NOMO-1 treated with dmso at 0.1 percent for 144 hours (cell line): ENCODE measurements around the gene PRPF8.
A peak's percentile ranks its signal among the peaks of the same experiment; 100 is the strongest.

ENCODE experiments used
- DNase-seq: peaks from one replicate; lab custom pipeline; 2025; ENCODE audit not compliant: unreplicated experiment; lab: John Stamatoyannopoulos, UW

PRPF8 gene

DNA sequence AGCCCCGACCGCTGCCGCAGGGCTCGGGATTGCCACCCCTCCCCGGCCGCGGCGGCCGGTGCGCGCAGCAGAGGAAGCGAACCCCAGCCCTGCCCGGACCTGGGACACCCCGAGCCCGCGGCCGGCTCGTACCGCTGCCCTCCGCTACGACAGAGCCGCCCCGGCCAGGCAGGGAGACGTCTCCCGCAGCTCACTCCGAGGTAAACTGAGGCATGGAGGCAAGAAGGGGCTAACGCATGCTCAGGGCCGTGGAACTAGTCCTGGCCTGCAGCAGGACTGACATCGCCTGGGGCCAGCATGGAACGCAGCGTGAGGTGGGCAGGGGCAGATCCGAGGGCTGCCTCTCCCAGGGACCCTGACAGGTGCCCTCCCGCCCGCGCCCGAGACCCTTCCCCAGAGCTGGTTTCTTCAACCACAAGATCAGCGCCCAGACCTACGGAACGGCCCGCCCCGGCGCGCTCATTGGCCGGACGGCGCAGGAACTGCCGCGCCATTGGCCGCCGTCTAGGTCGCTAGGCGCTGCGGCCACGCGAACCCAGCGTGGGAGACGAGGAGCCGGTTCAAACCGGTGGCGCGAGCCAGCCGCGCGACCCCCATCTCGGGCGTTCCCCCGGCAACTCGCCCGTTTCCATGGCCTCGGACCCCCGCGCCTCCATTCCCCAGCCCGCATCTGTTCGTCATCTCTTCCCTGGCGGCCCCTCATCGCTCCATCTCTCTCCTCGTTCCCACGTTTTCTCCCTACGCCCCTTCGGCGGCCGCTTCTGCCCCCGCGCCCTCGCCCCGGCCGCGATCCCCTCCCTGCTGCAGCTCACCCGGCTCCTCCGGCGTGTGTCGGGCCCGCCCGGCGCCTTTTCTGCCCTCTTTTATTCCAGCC lies 56.4 kb downstream of the PRPF8 start, which contains the start of gene SLC43A2:
Gene SLC43A2, minus strand, starts transcription at position 853 of the 874 bp plus-strand sequence. CDS start 960 bp downstream, outside the sequence.
- peak; percentile 55 for DNase-seq

DNA sequence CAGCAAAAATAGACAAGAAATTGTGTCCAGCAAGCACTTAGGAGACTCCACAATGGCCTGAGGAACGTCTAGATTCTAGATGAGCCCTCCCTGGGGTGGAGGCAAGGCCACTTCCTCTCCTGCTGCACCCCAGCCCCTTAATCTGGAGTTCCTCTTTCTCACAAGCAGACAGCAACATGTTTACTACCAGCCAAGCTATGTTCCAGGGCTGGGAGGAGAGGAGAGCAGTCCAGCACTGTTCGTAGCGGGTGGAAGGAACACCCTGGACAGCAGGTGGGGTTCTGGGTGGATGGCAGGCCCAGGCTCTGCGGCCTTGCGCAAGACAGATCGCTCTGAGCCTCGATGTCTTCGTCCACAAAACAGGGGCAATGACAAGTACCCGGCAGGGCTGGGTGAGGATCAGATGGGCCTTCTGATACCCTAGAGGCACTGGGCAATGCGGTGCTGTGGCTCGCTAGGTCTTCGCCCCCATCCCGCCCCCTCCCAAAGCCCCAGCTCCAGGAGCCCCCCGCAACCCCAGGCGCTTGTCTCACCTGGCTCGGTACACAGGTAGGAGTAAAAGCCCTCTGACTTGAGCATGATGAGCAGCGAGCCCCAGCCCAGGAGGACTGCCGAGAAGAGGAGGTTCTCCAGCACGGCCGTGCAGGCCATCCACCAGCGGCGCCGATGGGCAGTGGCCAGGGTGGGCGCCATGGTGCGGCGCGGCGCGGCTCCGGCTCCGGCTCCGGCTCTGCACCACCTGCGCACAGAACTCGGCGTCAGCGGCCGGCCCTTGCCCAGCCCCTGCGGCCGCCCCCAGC lies 57.3 kb downstream of the PRPF8 start:
- peak; percentile 83 for DNase-seq

DNA sequence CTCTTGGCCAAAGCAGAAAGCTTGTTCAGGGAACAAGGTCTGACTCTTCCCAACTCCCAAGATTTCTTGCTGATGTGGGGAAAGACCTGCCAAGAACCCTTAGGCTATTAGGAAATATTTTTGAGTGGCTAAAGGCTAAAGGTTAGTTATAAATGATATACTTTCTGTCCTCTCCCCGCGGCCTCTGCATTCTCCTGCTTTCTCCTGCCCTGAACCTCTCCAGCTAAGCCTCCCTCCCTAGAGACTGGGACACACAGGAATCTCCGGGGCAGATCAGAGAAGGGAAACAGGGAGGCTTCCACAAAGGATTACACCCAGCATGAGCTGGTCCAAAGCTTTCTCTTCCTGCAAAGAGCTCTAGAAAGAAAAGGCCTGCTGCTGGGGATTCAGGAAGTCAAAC lies 58.3 kb downstream of the PRPF8 start:
- DNase-seq = no peak

DNA sequence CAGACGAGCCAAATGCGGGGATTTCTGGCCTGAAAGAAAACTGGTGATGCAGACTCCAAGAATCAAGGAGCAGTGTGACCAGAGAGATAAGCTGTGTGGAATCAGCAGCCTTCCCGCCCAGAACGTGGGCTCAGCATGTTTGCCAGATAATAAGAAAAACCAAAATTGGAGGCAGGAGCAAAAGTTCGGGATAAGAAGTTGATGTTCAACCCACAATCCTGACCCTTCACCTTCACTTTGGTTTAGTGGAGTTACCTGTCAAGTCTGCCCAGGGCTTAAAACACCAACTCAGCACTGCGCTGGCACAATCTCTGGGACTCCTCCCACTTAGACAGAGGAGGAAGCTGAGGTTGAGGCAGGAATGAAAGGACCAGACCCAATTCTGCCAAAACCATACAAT lies 59.1 kb downstream of the PRPF8 start:
- no peak for DNase-seq

DNA sequence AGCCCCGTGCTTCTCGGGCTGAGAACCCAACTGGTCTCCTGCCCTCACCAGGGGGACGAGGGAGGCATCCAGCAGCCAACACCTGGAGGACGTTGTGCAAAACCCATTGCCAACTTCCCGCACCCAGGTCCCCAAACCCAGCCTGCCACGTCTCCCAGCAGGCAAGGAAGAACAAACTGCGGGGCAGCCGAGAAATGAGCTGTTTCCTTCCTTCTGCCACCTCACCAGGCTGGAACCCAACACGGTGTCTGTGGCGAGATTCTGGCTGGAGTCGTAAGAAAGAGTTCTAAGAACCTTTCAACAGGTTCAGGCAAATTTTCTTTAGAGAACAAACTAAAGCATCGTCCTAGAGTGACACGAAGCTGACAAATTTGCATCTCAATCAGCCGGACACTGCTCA lies 59.6 kb downstream of the PRPF8 start:
- no peak for DNase-seq

DNA sequence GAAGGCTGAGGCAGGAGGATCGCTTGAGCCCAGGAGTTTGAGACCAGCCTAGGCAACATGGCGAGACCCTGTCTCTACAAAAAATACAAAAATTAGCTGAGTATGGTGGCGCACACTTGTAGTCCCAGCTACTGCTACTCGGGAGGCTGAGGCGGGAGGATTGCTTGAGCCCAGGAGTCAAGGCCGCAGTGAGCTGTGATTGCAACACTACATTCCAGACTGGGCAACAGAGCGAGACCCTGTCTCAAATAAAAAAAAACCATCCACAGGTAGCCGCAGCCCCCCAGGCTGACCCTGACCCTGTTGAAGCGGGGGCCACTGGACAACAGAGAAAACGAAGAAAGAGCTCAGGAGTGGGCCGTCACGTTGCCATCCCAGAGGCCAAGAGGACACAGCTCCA lies 60.0 kb downstream of the PRPF8 start:
- DNase-seq = no peak

DNA sequence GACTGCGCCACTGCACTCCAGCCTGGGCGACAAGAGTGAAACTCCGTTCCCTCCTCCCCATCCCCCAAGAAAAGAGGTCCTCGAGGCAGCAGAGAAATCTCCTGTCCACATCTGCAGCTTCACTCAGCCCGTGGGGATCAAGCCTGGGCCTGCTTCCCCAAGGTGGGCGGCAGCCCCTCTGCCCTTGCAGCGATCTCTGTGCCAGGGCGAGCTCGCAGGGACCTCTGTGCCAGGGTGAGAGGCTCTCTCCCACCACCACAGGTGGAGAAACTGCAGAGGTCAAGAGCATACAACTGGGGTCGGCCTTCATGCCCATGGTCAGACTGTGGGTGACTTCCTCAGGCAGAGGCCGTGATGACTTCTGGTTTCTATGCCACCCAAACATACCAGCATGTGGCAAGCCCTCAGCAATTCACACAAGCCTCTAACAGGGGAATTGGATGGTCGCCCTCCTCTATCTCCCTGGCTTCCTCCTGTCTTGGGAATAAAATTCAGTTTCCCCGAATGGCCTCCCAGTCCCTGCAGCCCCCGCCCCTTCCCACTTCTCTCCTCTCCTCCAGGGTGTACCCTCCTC lies 61.5 kb downstream of the PRPF8 start:
- no peak for DNase-seq

DNA sequence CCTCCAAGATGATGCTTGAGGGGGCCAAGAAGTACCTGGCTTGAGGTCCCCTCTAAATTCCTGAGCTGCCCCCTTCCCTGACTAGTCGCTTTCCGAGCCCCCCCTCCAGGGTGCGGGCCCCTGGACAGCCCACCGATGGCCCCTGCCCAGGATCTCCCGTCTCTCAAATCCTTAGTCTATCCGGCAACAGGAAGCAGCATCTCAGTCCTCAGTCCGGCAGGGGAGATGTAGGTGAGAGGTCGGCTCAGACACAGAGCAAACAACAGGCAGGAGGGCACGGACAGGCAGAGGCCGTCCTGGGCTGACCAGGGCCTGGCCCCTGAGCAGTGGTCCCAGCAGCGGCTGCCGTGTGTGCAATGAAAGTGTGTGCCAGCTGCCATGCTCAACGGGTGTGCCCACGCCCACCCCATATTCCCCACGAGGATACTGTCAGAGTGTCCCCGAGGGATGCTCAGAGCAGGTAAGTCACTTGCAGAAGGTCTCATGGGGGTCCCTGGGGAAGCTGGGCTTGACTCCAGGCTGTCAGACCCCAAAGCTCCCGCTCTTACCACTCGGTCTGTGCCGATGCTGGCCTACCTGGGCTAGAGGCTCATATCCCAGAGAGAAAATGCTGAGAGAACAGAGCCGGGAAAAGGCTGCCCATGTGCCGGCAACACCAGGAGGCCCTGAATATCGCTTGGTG lies 63.3 kb downstream of the PRPF8 start:
- DNase-seq = no peak

DNA sequence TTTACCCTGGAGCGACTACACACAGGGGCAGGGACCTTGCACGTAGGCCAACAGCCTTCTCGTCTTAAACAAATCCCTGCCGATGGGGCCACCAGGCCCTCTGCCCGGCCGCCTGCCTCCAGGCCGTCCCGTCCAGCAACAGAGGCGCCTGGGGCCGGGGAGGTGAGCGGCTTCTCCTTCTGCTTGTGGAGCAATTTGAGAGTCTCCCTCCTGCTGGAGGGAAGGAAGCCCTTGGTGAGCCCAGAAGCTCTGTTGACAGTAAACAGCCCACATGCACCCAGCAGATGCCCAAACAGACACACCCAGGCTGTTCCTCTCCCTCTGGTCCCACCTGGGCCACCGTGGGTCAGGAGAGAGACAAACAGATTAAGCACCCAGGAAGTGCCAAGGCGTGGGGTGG lies 64.2 kb downstream of the PRPF8 start:
- DNase-seq = no peak

DNA sequence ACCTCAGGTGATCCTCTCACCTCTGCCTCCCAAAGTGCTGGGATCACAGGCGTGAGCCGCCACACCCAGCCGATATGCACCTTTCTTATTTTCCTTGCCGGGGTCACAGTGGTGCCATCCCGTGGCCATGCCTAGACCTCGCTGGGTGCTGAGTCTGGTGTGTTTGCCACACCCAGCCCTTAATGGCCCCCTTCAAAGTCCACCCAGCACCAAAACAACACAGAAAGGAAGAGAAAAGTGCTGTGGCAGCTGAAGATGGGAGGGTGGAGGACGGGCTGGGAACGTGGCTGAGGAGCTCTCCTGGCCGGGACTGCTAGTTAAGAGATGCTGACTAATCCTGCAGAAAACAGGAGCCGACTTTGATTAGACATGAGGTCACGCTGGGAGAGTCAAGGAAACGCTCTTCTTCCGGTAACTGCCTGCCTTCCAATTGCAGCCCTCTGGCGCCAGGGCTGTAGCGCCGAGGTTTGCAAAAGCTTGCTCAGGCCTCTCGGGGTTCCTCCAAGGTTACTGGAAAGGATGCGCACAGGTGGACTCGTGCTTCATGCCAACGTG lies 67.0 kb downstream of the PRPF8 start:
- peak; percentile 39 for DNase-seq

DNA sequence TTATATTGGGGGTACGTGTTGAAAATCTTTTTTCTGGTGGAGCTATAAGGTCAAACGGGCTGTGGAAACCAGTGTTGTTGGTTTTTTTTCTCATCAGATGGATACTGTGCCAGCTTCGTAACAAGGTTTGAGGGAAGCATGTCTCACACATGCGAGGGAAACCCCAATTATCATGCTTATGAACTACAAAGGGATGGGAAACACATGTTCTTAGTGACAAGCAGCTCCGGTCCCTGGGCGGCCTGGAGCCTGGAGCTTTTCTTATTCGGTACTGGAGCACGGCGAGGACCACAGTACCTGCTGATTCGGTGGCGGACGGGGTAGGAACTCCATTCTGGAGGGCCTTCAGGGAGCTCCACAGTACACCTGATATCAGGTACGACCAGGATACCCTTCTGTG lies 68.6 kb downstream of the PRPF8 start:
- no peak for DNase-seq

DNA sequence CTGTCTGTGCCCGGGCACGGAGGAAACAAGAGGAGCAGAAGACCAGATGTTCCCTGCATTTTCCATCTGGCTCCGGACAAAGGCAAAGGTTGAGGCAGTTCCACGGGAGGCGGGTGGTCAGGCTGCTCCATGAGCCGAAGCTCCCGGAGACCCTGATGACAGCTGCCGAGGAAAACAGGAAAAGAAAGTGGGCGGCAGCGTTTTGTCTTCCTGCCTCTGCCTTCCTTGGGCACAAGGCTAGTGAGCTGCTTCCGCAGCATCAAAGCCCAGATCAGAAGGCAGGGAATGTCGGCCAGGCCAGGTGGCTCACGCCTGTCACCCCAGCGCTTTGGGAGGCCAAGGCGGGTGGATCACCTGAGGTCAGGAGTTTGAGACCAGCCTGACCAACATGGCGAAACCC lies 72.3 kb downstream of the PRPF8 start:
- no peak for DNase-seq

DNA sequence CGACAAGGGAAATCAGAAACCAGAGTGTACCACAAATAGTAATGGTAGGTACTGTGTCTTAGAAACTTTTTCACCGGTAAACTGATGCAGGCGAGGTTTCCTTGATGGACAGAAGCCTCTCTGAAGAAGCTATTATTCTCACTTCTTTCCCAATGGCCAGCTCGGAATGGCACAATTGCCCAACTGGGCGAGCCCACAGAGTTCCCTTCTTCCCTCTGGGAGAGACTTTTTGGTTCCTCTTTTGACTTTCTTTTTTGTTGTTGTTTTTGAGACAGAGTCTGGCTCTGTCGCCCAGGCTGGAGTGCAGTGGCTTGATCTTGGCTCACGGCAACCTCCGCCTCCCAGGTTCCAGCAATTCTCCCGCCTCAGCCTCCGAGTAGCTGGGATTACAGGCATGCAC lies 73.0 kb downstream of the PRPF8 start:
- peak; percentile 10 for DNase-seq

DNA sequence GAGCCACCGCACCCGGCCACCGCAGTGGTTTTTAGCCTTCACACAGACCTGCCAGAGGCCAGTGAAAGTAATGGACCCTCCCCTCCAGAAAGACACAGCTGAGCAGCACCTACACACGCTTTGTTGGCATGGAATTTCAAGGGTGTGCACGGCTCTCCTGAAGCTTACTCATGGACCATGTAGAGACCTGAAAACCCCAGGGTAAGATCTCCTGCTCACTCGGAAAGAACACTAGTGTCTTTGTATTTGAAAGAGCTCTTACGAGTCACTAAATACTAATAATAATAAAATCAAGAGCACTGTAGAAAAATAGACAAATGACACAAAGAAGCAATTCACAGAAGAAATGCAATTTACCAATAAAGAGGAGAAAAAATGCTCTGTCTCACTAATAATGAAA lies 76.0 kb downstream of the PRPF8 start:
- DNase-seq = no peak

DNA sequence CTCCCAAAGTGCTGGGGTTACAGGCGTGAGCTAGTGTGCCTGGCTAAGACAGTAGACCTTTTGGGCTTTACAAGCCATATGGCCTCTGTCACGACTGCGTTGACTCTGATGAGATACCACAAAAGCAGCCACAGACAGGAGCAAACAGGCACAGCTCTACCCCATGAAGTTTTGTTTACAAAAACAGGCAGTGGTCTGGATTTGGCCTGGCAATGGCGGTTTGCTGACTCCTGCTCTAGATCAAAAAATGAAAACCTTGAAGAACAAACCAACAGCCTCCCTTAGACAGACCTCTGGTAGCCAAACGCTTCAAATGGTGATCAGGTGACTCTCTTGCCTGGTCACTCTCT lies 76.7 kb downstream of the PRPF8 start:
- DNase-seq = no peak

DNA sequence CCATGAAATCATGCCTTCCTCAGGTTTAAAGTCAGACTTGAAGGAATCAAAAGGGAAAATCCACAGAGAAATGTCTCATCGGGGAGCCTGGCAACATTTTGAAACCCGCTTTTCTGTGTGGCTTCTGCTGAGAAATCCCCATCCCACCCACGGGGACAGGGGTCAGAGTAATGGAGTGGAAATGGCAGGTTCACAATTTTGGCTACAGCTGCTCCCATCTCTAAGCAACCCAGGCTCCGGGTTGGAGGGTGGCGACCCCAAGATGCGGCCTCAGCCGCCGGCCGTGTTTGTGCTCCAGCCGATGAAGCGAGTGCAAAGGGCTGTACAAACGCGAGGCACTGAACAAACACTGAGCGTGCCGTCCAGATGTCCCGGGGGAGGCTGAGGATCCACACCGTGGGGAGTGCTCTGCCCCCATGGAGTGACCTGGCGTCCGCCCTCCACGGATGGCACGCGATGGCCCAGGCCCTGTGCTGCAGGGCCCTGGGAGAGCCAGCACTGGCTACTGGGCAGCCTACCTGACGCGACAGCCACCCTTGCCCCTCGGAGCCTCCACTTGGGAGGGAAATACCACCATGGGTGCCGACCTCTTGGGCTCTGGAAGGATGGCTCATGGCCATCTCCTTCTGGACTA lies 78.2 kb downstream of the PRPF8 start:
- DNase-seq = no peak

DNA sequence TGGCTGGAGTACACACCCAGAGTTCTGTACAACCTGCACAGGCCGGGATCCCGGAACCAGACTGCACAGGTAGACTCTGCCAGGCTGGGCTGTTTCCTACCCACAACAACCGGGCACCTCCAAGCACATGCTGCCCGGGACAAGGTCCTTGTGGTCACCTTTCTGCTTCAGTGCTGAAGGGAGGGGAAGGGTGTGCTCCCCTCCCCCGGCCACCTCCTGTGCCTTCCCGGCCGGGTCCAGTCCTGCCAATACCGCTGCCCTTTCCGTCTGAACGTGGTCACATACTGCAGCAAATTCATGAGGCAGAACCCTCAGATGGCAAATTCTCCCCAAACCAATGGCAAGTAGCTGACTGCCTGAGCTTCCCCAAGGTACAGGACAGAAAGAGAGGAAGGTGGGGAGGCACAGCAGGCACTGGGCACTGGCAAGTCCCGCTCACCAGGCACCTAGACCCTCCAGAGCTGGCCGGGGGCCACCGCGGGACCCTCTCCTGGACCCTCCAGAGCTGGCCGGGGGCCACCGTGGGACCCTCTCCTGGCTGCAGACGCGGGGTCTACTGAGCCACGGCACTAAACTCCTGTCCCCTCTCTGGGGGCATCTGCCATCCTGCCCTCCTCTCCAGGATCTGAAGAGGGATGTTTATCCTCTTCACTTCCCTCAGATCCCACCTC lies 78.9 kb downstream of the PRPF8 start:
- no peak for DNase-seq

DNA sequence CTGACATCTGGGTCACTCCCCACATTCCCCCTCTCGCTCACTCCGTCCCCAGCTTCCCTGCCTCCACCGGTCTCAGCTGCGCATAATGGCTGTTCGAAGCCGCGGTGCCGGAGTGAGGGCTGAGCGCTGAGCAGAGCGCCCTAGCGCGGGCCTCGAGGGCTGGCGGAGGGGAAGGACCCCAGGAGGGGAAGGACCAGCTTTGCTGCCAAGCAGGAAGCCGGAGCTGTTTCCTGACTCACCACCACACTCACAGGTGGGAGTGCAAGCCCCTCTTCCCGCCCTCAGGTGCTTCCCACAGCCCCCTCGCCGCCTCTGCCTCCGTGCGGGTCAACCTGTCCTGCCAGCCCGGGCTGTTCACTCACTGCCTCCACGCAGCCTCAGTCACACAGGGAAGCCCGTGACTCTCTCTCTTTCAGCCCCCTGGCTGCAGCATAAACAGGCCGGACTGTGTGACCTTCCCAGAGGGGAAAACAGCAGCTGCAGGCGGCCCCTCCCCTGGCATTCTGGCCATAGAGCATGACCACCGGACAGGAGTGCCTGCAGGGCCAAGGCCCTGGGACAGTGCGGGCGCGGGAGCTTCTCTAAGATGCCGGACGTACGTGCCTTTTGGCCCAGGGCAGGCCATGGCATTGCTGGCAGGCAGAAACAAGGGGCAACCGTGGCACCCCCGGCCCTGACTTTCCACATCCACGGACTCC lies 79.7 kb downstream of the PRPF8 start:
- no peak for DNase-seq

DNA sequence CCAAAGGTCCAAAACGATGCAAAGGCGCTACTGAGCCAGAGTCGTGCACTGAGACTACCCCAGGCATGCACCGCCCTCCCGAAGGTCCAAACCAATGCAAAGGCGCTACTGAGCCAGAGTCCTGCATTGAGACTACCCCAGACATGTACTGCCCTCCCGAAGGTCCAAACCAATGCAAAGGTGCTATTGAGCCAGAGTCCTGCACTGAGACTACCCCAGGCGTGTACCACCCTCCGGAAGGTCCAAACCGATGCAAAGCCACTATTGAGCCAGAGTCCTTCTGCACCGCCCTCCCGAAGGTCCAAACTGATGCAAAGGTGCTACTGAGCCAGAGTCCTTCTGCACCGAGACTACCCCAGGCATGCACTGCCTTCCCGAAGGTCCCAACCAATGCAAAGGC lies 83.1 kb downstream of the PRPF8 start:
- DNase-seq = no peak
